HG03045 (cell line): ENCODE measurements around the gene FGF3.

Experiments used
- ATAC-seq: cut with Tn5 transposase; IDR thresholded peaks from one replicate; pipeline ENCODE4 v1.9.1; 2021; ENCODE audit warnings: mild to moderate bottlenecking, moderate library complexity; ENCODE audit not compliant: unreplicated experiment

The FGF3 gene

DNA sequence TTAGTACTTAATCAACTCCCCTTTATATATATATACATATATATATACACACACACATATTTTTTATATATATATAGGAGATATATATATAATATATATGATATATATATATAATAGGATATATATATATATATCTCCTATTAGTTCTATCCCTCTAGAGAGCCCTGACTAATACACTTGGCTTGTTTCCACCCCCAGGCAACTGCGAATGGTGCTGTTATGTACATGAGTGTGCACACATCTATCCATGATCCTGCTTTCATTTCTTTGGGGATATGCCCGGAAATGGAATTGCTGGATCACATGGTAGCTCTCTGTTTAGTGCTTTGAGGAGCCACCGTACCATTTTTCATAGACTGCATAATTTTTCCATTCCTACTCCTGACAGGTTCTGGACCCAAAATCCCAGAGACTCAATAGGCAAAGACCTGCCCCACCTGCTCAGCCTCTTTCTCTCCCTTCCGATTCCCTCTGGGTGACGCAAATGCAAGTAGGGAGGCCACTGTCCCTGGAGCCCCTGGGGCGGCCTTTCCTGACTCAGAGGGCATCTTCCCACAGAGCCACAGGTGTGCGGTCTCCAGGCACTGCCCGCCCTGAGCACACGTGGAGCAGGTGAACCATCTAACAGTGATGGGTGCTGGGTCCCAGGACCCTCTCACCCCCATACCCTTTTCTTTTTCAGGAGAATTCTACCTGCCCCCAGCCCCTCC, 12.0 kb downstream of the FGF3 start:
- ATAC-seq = no peak

DNA sequence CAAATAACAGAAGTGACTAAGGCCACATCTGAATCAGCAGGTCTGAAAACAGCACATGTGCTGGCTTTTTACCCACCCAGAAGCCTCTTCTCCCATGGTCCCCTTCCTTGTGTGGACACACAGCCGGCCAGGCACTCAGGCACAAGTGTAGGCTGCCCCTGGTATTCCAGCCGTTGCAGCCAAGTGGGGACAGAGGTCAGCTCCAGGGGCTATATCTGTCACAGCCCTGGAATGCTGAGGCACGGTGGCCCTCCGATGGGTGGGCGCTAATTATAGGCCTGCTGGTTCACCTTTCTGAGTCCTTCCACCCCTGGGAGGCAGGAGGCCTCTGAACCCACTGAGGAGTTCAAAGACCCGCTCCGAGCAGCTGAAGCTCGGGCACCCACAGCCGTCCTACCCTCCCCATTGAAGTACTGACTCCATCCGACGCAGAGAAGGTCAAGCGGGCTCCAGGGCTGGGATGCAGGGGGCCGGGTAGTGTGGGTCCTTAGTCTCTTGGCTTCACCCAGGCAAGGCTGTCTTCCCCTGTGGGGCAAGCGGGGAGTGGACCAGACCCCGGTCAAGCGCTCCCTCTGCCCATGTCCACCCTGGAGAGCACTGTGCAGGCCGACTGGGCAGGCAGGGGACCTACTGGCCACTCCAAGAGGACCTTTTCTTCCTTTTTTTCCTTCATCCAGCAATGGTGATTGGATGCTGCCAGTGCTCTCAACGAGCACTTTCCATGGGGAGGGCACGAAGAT, 14.3 kb downstream of the FGF3 start:
- ATAC-seq = no peak

DNA sequence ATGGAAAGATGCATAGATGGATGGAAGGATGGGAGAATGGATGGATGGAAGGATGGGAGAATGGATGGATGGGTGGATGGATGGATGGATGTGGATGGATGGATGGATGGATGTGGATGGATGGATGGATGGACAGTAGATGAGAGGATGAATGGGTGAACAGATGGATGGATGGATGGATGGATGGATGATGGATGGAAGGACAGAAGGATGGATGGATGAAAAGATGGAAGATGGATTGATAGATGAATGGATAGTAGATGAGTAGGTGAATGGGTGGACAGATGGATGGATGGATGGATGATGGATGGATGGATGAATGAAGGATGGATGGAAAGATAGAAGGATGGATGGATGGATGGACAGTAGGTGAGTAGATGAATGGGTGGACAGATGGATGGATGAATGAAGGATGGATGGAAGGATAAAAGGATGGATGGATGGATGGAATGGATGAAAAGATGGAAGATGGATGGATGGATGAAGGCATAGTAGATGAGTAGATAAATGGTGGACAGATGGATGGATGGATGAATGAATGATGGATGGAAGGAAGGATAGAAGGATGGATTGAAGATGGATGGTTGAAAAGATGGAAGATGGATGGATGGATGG, 15.5 kb downstream of the FGF3 start:
- no peak for ATAC-seq

DNA sequence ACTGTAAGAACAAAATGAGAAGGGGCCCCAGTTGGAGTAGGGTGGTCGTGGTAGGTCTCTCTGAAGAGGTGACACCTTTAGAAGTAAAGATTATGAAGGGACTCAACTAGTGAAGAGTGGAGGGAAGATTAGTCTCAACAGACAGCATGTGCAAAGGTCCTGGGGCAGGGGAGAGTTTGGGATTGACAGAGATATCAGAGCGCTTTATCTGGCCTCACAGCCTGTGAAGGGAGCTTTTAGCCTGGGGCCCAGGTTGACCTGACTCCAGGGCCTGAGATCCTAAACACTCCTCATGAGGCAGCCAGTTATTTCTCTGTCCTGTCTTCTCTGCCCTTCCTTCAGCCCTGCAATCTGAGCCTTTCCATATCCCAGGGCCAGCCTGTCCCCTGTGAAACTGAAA, 16.2 kb downstream of the FGF3 start:
- no peak for ATAC-seq

DNA sequence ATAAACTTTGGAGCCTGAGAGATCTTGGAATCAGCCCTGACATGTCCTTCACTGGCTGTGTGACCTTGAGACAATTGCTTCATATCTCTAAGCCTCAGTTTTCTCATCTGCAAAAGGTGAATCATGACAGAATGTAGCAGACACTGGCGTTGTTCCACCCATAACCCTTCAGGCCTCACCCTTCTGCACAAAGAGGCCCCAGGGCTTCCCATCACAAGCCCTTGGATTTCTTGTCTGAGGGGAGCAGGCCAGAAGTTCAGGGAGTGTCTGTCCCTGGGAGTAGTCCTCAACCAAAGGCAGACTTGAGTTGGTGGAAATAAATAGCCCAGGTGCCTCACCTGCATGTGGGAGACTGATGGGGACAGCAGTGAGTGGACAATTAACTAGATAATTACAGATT, 16.6 kb downstream of the FGF3 start:
- no peak for ATAC-seq

DNA sequence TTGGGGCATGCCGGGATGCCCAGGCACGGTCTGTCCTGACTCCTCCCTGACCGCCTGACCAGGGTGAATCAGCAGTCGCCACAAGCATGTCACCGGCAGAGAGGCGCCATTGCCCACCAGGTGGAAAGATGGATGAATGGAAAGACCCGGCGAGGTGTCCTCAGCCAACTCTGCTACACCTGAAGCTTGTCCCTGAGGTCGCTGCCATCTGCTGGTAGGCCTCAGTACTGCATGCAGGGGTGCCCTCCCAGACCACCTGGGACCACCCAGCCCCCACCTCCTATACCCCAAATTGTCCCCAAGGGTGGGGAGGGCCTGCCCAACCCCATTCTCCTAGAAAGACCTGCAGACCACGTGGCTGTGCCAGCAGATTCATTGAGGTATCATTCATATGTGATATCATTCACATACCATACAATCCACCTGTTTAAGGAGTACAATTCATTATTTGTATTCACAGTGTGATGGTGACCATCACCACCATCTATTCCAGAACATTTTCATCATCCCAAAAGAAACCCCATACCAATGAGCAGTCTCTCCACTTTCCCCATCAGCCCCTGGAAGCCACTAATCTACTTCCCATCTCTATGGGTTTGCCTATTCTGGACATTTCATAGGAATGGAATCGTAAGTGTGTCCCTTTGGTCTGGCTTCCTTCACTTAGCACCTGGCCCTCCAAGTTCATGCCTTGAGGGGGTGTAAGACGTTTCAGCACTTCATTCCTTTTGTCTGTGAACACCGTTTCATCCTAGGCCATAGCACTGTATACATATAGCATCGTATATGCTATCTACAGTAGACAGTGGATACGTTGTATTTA, 17.5 kb downstream of the FGF3 start:
- no peak for ATAC-seq

DNA sequence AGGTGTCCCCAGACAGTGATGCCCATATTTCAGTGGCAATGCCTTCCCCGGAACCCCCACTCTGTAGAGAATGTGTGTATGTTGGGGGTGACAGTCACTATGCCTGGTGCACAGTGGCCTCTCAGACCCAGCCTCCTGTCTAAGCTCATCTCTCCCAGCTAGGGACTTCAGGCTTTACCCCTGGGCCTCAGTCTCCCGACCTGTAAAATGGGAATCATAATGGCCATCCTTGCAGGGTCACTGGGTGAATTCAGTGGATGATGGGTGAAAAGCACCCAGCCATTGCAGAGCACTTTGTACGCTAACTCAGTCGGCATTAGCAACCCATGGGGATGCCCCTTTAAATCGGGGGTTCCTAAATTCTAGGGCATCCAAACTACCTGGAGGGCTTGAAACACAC, 18.9 kb downstream of the FGF3 start:
- no peak for ATAC-seq

DNA sequence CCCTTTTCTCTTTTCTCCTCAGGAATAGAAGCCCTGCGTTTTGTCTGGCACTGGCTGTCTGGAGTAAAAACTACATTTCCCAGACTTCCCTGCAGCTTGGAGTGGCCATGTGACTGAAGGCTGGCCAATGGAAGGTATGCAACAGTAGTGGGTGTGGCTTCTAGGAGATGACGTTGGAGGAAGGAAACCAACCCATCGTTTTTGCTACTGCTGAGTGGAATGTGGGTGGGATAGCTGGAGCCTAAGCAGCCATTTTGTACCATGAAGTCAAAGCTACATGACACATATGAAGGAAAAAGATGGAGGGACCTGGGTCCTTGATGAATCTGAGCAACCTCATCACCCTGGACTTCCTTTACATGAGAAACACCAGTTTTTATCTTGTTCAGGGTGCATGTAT, 19.6 kb downstream of the FGF3 start:
- no peak for ATAC-seq

DNA sequence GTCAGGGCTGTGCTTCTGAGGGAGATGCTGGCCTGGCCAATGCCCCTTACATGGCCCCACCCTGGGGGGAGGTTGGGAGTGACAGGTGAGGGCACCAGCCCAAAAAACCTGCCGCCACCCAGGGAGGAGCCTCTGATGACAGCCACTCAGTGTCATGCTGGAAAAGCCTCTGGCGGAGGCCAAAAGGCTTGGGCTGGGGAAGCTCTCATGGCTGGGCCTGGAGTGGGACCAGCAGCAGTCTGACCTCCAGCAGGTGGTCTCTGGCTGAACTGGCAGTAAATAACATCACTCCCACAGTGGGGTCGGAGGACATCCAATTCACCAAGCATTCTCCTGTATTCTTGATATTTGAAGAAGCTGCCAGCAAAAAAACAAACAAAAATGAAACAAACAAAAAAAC, 20.1 kb downstream of the FGF3 start:
- no peak for ATAC-seq

- ATAC-seq = no peak
Measured at GRCh38 chr11:69797737-69798528, 21.3 kb downstream of the FGF3 start.

DNA sequence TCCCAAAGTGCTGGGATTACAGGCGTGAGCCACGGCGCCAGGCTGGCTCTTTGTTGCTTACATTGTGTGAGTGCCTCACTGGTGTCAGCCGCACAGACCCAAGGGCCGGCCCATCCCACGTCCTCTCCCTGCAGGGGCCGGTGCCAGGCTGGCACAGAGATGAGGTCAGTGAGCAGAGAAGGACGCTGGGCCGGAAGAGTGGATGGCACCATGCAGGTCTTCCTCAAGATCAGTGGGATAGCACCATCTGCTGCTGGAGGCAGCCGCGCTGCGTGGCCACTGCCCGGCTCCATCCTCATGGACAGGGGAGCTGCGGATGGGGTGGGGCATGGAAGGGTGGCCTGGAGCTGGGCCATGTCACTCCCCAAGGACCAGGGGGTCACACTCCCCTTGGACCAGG, 22.1 kb downstream of the FGF3 start:
- no peak for ATAC-seq

- no peak for ATAC-seq
Measured at GRCh38 chr11:69796063-69796462, 23.2 kb downstream of the FGF3 start.

DNA sequence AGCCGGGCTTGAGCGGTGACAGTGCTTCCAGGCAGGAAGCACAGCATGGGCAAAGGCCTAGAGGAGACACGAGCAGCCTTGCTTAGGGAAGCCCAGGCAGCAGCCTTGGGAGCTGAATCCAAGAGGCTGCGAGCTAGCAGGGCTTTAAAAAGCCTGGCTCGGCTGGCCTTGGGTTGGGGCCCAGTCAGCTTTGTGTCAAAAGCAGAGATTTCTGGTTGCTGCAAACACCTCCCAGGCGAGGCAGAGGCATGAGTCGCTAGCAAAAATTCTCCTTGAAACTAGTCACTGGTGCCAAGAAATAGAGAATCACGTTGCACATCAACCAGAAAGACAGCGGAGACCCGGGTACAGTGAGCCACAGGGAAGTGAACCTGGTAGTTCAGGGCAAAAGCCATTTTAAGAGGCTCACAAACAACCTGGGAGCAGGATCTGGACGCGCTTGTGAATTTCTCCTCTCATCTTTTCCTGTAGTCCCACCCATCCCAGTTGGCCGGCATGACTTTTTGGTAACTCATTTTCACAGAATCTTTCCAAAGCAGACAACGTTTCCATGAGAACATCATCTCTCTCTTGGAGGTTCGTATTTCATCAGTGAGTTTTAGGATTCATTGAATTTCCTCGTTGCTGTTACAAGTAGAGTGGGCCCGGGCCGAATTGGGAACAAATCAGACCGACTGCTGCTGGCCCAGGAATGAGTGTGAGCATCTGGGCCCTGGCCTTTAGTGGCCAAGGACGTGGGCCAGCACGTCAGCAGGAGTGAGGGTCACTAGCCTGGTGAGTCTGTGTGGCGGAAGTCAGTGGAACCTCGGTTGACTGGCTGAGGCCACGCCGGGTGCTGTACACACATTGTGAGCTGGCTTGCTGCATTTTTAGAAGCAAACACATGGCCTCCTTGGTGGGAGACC, 27.7 kb downstream of the FGF3 start:
- no peak for ATAC-seq

DNA sequence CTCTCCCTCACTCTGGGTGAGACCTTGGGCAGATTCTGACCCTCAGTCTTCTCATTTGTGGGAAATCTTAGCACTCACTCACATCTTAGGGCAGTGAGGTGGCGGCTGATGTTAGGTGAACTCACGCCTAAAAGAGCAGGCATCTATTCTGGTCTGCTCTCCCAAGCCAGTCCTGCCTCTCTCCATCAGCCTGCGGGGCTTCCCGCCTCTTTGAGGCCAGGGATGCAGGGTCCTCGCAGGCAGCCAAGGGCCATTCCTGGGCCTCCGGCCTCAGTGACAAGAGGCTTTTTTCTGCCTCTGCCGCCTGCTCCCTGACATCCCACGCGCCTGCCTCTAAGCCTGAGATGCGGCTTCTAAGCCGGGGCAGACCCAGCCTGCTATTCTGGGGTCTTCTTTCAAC, 30.3 kb downstream of the FGF3 start:
- no peak for ATAC-seq

- no peak for ATAC-seq
Measured at GRCh38 chr11:69787906-69788305, 31.3 kb downstream of the FGF3 start.

GRCh38 chr11:69787457-69787856, 31.8 kb downstream of the FGF3 start:
- ATAC-seq = no peak

DNA sequence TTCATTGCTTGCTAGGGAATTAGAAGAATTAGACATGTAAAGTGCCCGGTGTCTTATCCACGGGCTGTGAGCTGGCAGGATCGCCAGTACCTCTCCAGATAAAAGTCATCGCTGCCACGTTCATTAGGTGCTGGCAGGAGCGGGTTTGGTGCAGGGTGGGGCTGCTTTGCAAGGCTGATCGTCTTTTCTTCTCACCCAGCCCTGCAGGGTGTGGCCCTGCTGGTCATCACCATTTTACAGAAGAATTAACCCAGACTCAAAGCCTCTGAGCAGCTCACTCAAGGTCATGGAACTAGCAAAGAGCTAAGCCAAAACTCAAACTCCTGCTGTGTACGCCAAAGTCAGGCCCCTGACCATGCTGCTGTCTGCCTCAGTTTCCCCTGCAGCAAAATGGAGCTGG, 38.0 kb downstream of the FGF3 start:
- no peak for ATAC-seq

- no peak for ATAC-seq
Measured at GRCh38 chr11:69778373-69778772, 40.8 kb downstream of the FGF3 start.

GRCh38 chr11:69775163-69775755, 44.0 kb downstream of the FGF3 start, which contains the start of gene FGF4:
Gene FGF4 (minus strand): TSS chr11:69775341. CDS start chr11:69775084, 257 bp downstream.
- ATAC-seq = no peak
